GM12872 (cell line): ENCODE measurements around the gene DENND6B.

Experiments used
- TF ChIP-seq, protein P1 (sequence below): IDR thresholded peaks from 3 replicates; pipeline ENCODE4 v1.5.1; 2011; ENCODE audit warnings: low read depth, mild to moderate bottlenecking, low read length, moderate library complexity; ENCODE audit not compliant: insufficient read depth

DENND6B gene

DNA sequence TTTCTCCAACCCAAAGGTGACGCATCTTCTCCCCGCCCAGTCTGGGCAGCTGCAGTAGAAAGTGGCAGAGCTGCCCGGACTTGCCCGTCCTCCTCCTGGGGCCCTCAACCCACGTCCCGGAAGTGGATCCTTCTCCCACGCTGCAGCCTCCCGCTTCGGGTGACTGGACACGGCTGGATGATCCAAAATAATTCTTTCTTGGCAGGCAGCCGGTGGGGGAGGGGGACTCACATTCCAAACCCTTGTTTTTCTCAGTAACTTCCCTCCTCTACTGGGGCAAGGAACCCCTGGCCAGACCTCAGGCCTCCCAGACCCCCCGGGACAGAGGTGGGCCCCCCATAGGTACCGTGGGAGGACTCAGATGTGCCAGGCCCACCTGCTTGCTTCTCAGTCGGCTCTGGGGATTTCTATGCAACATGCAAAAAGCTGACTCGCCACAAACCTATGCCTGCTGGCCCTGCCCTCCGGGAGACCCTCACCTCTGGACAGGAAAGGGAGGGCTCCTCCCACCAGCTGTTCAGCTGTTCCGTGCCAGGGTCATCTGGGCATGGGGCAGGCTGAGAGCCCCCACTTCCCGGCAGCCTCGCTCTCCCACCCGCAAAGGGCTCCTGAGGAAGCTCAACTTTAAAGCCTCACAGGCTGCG lies 20.8 kb downstream of the DENND6B start:
- TF ChIP-seq, protein P1, sequence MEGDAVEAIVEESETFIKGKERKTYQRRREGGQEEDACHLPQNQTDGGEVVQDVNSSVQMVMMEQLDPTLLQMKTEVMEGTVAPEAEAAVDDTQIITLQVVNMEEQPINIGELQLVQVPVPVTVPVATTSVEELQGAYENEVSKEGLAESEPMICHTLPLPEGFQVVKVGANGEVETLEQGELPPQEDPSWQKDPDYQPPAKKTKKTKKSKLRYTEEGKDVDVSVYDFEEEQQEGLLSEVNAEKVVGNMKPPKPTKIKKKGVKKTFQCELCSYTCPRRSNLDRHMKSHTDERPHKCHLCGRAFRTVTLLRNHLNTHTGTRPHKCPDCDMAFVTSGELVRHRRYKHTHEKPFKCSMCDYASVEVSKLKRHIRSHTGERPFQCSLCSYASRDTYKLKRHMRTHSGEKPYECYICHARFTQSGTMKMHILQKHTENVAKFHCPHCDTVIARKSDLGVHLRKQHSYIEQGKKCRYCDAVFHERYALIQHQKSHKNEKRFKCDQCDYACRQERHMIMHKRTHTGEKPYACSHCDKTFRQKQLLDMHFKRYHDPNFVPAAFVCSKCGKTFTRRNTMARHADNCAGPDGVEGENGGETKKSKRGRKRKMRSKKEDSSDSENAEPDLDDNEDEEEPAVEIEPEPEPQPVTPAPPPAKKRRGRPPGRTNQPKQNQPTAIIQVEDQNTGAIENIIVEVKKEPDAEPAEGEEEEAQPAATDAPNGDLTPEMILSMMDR, result no peak

DNA sequence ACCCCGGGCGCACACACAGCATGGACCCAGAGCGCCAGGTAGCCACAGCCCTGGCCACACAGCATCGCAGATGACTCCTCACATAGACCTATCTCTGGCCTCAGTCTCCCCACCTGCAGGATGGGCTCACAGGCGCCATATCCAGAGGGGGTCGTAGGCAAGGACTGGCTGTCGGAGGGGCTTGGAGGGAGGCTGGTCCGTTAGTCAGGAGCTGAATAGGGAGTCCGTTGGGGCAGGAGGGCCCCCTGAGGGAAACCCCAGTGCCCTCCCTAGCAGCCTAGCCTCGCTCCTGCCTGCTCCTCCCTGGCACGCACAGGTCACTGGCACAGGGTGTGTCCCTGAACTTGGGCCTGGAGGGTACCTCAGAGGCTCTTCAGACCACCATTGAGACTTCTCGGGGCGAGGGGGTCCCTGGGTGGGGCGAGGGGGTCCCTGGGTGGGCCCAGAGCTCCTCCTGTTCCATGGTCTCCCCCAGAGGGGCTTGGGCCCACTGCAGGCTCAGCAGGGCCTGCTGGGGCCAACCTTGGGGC lies 21.4 kb downstream of the DENND6B start:
- TF ChIP-seq, protein P1, result no peak

DNA sequence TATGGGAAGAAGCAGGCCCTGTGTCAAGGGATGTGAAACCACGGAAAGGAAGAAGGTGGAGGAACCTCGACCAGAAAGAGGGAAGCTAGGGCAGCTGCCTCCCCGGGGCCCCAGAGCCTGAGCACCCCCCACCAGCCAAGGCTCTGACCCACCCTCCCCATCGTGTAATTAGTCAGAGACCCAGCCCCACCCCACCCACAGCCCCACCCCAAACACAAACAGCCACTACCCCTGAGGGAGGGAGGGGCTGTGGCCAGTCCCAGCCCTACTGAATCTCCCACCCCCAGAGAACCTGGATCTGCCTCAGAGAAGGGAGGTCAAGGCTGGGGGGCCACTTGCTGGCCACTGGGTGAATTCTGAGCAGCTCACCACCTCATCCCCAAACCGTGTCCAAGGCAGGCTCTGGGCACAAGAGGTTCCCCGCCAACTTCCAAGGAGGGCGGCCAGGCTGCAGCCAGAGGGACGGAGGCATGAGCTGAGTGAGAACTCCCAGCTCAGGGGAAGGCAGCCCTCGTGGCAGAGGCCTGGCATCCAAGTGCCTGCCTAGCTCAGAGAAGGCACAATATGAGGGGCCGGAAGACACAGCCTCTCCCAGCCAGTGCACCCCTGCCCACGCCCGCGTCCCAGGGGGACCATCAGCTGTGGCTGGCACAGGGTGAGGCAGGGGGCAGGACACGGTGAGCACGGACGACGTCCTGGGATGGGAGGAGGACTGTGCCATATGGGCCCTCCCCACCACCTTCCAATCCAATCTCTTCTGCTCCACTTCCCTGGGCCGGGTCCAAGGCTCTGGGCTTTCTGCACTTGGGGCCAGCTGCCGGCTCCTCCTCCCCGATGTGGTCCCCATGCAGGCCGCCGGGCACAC lies 22.1 kb downstream of the DENND6B start:
- TF ChIP-seq, protein P1, result no peak

DNA sequence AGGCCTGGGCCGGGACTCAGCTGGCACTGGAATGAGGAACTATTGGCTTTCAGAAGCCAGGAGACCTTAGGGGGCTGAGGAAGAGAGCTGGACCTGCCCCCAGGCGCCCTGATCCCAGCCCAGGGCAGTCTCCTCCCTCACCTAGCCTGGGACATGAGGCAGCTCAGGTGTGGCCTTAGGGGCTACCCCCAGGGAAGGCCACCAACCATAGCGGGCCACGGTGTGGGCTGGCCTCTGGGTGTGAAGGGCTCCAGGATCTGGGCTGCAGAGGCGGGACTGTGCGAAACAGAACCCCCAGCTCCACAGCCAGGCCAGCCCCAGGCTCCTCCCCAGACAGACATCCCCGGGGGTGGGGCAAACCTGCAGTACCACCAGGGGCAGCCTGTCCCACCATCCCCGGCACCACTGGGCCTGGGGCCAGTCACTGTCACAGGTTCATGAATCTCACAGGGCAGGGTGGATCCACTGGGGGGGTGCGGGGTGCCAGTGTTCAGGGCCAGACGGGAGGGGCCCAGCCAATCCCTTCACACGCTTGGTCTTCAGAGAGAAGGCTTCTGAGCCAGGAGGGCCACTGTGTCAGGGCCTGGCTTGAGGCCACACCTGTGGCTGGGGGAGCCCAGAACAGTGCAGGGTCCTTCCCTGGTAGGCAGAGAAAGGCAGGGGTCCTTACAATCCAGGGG lies 22.8 kb downstream of the DENND6B start:
- TF ChIP-seq, protein P1, result 0 out of 3 replicates have a peak, but pooled peaks have one; percentile 5

DNA sequence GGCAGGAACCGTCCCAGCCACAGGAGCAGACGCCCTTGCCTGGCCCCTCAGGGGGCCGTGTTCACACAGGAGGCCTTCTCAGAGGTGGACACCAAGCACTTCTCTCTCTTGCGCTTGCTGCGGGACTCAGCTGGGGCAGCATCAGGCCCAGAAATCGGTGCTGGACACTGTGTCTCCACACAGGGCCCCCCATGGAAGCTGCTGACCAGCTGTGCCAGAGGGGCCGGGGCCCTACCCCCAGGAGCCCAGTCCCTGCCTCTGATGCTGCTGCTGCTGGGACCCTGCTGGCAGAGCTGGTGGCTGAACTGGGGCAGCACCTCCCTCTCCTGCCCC lies 23.3 kb downstream of the DENND6B start:
- TF ChIP-seq, protein P1, result no peak

DNA sequence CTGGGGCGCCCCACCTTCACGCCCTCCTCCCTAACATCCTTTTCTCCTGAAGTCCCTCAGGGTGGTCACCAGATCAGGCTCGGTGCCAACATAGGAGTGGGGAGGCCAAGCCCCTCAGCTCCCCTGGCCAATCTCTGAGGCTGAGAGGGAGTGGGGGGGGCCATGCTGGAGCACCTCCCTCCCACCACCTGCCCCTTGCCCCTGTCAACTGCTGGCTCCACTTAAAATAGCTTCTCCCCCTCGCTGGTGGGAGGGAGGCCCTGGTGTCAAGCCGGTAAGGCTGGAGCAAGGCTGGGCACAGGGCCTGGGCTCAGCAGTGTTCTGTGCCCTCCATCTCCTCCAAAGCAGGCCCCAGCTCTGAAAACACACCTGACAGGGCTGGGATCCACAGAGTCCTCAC lies 24.2 kb downstream of the DENND6B start:
- TF ChIP-seq, protein P1, result no peak

DNA sequence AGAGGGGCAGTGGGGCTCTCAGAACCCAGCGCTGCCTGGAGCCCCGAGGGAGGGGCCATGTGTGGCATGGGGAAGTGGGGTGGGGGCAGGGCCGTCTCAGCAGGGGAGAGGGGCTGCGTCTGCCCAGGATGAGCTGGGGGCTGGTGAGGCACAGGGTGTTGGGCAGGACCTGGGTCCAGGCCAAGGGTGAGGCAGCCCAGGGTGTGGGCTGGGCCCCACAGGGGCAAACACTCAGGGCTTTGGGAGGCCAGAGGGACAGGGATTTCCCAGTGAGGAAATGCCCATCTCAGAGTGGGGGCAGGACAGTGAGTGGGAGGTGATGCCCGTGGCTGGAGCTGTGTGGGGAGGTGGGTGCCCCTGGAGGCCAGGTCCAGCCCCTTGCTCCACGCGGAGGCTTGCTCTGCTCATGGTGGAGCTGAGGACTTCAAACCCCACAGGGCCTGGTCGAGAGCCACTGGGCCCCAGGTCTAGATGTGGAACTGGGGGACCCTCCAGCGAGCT lies 24.7 kb downstream of the DENND6B start:
- TF ChIP-seq, protein P1, result no peak
